Natural killer cell treated with Interleukin-12 subunit alpha and Interleukin-12 subunit beta and Interleukin-15 and Interleukin-18, amount 100 ng/mL, for 72 hours (primary cell): ENCODE measurements around the gene SRPRA. TPM values are rescaled to one million over a fixed set of nuclear protein-coding genes. Genes with fewer than 3 reads are reported as not detected.
A peak's percentile ranks its signal among the peaks of the same experiment; 100 is the strongest.
"Not testable (repeated sequence)": the region's sequence is repeated elsewhere in the genome, so short reads cannot be mapped to it uniquely, and the experiment has no call there.

Experiments used
- ATAC-seq, 2 donors: fragments of 150-1000 bp; cut with Tn5 transposase in 1 of 2; sonication (Bioruptor Pico), chemical (Tn5 transposase) in 1 of 2; 2 replicates each; pipeline ENCODE4 v1.10.0; 2021
- DNase-seq: peaks from one replicate; pipeline ENCODE4 v3.0.0; 2022; ENCODE audit warnings: low spot score
- H3K27ac Mint-ChIP-seq, 2 donors: 1 replicate in 1 of 2; 2 replicates in 1 of 2; pipeline ENCODE4 v1.8.0; 2022; ENCODE audit warnings: mixed read lengths in 2 of 2, mild to moderate bottlenecking in 1 of 2, moderate library complexity in 1 of 2
- H3K27me3 Mint-ChIP-seq, 2 donors: 1 replicate in 1 of 2; 2 replicates in 1 of 2; pipeline ENCODE4 v1.8.0; 2022; ENCODE audit warnings: mixed read lengths in 2 of 2
- H3K36me3 Mint-ChIP-seq: one replicate; pipeline ENCODE4 v1.8.0; 2022; ENCODE audit warnings: mixed read lengths
- H3K4me1 Mint-ChIP-seq, 2 donors: 1 replicate in 1 of 2; 2 replicates in 1 of 2; pipeline ENCODE4 v1.8.0; 2022; ENCODE audit warnings: low read depth in 2 of 2, mixed read lengths in 2 of 2, mild to moderate bottlenecking in 1 of 2
- H3K4me3 Mint-ChIP-seq: one replicate; pipeline ENCODE4 v1.8.0; 2022; ENCODE audit warnings: mixed read lengths
- H3K9me3 Mint-ChIP-seq: 2 replicates; pipeline ENCODE4 v1.8.0; 2022; ENCODE audit warnings: mixed read lengths
- total RNA-seq, 2 donors: library from RNA; stranded (reverse); gene quantifications; one replicate each; pipeline ENCODE4 v1.2.3, GENCODE V29; 2022

Gene SRPRA
- total RNA-seq, 2 donors from 2014 or later, result 197 to 213 TPM

DNA sequence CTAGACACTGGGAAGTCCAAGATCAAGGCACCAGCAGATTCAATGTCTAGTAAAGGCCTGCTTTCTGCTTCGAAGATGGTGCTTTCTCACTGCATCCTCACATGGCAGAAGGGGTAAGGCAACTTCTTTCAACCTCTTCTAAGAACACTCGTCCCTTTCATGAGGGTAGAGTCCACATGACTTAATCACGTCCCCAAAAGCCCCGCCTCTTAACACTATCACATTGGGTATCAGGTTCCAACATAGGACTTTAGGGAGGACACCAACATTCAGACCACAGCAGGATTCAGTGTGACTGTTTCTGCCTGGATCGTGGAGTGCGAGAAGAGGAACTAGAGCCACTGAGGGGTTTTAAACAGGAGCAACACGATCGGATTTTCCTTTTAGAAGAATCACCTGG is 10.5 kb upstream of the SRPRA start:
- Mint-ChIP-seq H3K4me1 (peaks cover 38 to 41% of the 10 kb centered on the region in 2 donors), H3K4me3 (no peak overlapping the region), H3K36me3 (peaks cover 13% of the 10 kb centered on the region), H3K27me3 (no peaks in the 10 kb centered on the region), H3K27ac (peak overlapping the region; percentile 87 to 95), H3K9me3 (no peaks in the 10 kb centered on the region)
- DNase-seq (no peak), ATAC-seq (no peak)

DNA sequence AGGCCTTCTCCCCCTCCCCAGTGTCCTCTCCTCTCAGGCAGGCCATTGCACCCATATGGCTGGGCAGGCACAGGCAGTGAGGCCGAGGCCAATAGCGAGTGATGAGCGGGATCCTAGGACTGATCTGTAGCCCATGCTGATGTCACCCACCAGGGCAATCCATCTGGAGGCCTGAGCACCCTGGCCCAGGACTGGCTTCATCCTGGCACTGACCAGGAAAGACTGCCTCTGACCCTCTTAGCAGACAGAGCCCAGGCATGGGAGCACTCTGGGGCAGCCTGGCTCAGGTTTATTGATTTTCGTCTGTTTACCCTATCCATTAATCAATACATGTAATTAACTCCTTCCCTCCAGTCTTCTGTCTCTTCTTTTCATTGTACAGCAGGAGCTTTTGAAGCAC is 9.1 kb upstream of the SRPRA start:
- Mint-ChIP-seq H3K9me3 (no peaks in the 10 kb centered on the region), H3K4me3 (no peak overlapping the region), H3K36me3 (peaks cover 19% of the 10 kb centered on the region), H3K27ac (no peak overlapping the region), H3K4me1 (peaks cover 31 to 34% of the 10 kb centered on the region in 2 donors), H3K27me3 (no peaks in the 10 kb centered on the region)
- no peak for ATAC-seq
- DNase-seq, result no peak

DNA sequence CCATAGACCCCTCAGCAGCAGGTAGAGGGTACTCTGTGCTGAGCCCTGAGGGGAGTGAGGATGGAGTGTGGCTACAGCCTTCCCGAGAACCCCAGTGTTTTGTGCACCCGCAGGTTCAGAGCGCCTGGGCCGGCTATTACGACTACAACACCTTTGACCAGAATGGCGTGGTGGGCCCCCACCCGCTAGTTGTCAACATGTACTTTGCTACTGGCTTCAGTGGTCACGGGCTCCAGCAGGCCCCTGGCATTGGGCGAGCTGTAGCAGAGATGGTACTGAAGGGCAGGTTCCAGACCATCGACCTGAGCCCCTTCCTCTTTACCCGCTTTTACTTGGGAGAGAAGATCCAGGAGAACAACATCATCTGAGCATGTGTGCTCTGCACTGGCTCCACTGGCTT is 8.6 kb upstream of the SRPRA start:
- ATAC-seq, result no peak
- H3K4me1 Mint-ChIP-seq, result peaks cover 32% of the 10 kb centered on the region in 2 donors
- DNase-seq, result no peak
- no peaks in the 10 kb centered on the region for H3K27me3 Mint-ChIP-seq
- H3K9me3 Mint-ChIP-seq, result no peaks in the 10 kb centered on the region
- peaks cover 22% of the 10 kb centered on the region for H3K36me3 Mint-ChIP-seq
- no peak overlapping the region for H3K27ac Mint-ChIP-seq
- no peak overlapping the region for H3K4me3 Mint-ChIP-seq

DNA sequence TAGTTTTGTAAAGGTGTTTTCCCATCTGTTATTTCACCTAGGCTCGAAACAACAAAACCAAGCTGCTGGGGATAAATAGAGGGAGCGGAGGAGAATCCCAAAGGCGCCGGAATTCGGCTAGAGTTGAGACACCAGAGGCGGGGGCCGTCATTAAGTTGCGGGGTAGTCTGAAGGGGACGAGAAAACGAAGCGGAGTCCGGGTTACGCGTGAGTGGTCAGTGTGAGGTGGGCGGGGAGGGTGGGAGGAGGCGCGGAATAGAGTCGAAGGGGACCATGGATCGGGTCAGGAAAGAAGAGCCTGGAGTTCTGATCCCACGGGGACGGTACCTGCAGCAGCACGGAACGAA is 361 bp downstream of the SRPRA start:
- H3K27ac Mint-ChIP-seq, result peak overlapping the region; percentile 98
- DNase-seq (no peak), ATAC-seq (peak; percentile 0 to 2)
- peaks cover 41% of the 10 kb centered on the region for H3K36me3 Mint-ChIP-seq
- H3K4me1 Mint-ChIP-seq, result peaks cover 49 to 55% of the 10 kb centered on the region in 2 donors
- H3K4me3 Mint-ChIP-seq, result peak overlapping the region; percentile 98
- H3K27me3 Mint-ChIP-seq, result no peaks in the 10 kb centered on the region
- H3K9me3 Mint-ChIP-seq, result no peaks in the 10 kb centered on the region

DNA sequence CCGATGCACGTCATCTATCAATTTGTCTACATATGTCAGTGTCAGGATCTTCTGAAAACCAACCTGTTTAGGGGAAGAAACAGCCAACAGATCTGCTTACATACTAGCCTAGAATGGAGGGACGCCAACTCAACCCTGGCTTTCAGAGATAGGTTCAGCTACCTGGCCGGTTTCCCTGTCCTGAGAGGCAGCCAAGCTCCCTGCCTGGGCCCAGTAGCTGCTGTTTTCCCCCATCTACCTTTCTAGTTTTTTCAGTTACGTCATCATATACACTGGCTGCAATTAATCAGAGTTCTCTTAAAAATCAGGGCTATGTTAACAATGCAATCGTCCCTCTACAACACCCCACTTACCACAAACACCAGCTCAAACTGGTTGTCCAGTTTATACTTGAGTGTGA is 1.0 kb downstream of the SRPRA start:
- peaks cover 38% of the 10 kb centered on the region for H3K36me3 Mint-ChIP-seq
- H3K27me3 Mint-ChIP-seq, result no peaks in the 10 kb centered on the region
- peaks cover 49 to 54% of the 10 kb centered on the region in 2 donors for H3K4me1 Mint-ChIP-seq

DNA sequence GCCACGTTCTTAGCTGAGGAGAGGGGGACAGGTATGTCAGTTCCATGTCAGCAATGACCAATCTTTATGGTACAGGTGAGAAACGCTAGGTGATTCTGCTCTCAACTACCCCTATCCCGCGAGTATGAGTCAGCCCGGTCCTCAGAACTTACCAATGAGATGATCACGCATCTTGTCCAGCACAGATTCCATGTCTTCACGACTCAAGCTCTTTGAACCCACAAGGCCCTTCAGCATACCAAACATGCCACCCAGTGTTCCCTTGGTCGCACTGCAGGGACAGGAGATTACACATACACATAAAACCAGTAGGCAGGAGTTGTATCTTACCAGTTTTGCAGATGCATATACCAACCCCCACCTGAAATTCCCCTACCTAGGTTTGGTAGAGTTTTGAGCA is 2.9 kb downstream of the SRPRA start:
- H3K27ac Mint-ChIP-seq, result peak overlapping the region; percentile 19 to 98

More for the DNA sequence above, 1.0 kb downstream of the SRPRA start:
- ATAC-seq, result no peak
- Mint-ChIP-seq H3K27ac (peak overlapping the region; percentile 98), H3K9me3 (no peaks in the 10 kb centered on the region), H3K4me3 (peak overlapping the region; percentile 98)
- no peak for DNase-seq

DNA sequence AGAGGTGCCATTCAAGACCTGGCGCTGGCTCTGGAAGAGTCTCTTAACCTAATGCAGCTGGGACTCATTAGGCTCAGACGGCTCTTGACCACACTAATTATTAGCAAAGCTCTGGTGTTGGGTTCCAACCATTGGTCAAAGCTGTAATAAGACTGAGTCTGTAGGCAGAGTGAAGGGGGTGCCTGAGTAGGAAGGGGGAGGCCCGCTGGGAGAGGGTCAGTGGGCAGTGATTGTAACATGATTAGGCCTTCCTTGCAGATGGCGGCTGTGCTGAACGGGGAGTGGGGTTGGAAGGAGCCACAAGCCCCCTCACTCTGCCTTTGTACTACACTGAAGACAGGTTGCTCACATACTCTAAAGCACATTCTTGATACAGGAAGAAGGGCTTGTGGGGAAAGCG is 5.2 kb downstream of the SRPRA start:
- no peaks in the 10 kb centered on the region for H3K9me3 Mint-ChIP-seq
- H3K27ac Mint-ChIP-seq, result no peak overlapping the region
- H3K36me3 Mint-ChIP-seq, result peaks cover 46% of the 10 kb centered on the region
- no peak for DNase-seq
- peaks cover 27% of the 10 kb centered on the region in 2 donors for H3K4me1 Mint-ChIP-seq
- no peak for ATAC-seq
- no peak overlapping the region for H3K4me3 Mint-ChIP-seq
- H3K27me3 Mint-ChIP-seq, result no peaks in the 10 kb centered on the region

More for the DNA sequence above, 2.9 kb downstream of the SRPRA start:
- peaks cover 42% of the 10 kb centered on the region for H3K36me3 Mint-ChIP-seq
- no peaks in the 10 kb centered on the region for H3K9me3 Mint-ChIP-seq
- H3K4me1 Mint-ChIP-seq, result peaks cover 43 to 46% of the 10 kb centered on the region in 2 donors
- no peak overlapping the region for H3K4me3 Mint-ChIP-seq
- DNase-seq (no peak), ATAC-seq (no peak)
- no peaks in the 10 kb centered on the region for H3K27me3 Mint-ChIP-seq

DNA sequence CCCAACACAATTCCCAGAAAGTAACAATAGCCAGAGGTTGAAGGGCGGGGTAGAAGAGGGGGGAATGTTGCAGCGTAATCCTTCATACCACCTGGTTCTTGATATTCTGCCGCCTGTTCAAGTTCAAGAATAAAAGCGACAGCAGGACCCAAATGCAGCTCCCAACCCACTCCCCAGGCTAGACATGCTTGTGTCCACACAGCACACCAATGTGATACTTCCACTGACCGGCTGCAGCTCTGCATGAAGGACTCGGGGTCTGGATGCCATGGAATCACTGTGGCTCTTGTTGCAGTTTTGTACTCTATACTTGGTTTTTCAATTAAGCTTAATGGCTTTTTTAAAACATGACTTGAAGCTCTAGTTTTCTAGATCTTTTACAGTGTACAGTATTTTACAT is 6.5 kb downstream of the SRPRA start:
- Mint-ChIP-seq H3K27ac (peak overlapping the region in 1 of 2 donors; percentile 30), H3K27me3 (no peaks in the 10 kb centered on the region), H3K4me3 (no peak overlapping the region), H3K4me1 (peaks cover 17% of the 10 kb centered on the region in 2 donors), H3K9me3 (no peaks in the 10 kb centered on the region), H3K36me3 (peaks cover 41% of the 10 kb centered on the region)
- ATAC-seq (no peak), DNase-seq (no peak)

DNA sequence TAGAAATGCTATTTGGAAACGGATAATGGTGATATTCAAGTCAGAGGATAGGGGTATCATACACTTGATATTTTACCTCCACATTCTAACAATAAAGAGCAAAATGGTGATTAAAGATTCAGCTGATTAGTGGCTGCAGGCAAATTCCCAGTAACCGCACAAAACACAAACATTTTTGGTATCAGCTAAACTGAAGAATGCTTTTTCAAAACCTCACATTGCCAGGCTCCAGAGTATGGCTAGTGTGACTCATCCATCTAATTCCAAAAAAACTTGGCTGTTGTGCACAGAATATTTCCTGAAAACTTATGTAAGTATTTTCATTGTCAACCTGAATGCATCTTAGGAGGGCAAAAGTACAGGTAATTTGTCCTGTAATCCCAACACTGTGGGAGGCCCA is 10.9 kb downstream of the SRPRA start:
- no peak for ATAC-seq
- Mint-ChIP-seq H3K36me3 (peaks cover 21% of the 10 kb centered on the region), H3K9me3 (no peaks in the 10 kb centered on the region), H3K27ac (no peak overlapping the region), H3K4me3 (no peak overlapping the region), H3K4me1 (peaks cover 0 to 4% of the 10 kb centered on the region in 2 donors), H3K27me3 (no peaks in the 10 kb centered on the region)
- DNase-seq, result no peak

DNA sequence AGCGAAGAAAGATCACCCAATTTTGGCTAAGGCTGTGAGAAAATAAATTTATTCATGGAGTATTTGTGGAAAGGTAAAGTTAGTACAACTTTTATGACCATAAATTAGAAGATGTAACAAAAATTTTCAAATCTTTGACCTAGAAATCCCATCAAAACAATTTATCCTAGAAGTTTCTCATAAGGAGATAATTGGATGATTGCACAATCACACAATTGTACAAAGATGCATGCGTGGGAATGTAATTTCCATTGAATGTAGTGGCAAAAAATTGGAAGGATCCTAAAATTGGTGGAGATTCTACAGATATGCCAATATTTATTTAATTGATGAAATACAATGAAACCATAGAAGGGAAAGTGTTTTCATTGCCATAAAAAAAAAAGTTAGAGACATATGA is 11.6 kb downstream of the SRPRA start:
- no peaks in the 10 kb centered on the region for H3K27me3 Mint-ChIP-seq
- H3K4me1 Mint-ChIP-seq, result peaks cover 0 to 4% of the 10 kb centered on the region in 2 donors
- H3K27ac Mint-ChIP-seq, result no peak overlapping the region
- no peaks in the 10 kb centered on the region for H3K9me3 Mint-ChIP-seq
- ATAC-seq (no peak), DNase-seq (no peak)
- no peak overlapping the region for H3K4me3 Mint-ChIP-seq
- H3K36me3 Mint-ChIP-seq, result peaks cover 21% of the 10 kb centered on the region

DNA sequence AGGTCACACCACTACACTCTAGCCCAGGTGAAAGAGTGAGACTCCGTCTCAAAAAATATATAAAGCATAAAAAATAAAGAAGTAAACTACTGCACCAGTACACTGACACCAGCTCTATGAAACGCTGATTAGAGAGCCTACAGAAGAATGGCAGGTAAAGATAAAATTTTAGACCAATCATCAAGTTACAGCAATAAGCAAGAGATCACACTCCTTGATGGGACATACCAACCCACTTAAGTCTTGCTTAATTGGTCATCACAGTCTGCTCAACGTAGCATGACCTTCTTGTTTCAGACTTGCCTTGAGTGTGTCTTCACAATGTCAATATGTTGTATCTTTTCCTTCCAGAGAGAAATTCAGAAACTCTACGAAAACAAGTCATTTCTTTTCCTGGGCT is 12.5 kb downstream of the SRPRA start:
- Mint-ChIP-seq H3K4me3 (no peak overlapping the region), H3K9me3 (no peaks in the 10 kb centered on the region), H3K4me1 (peaks cover 0 to 2% of the 10 kb centered on the region in 2 donors), H3K27me3 (no peaks in the 10 kb centered on the region), H3K27ac (no peak overlapping the region), H3K36me3 (peaks cover 18% of the 10 kb centered on the region)
- no peak for ATAC-seq
- no peak for DNase-seq

DNA sequence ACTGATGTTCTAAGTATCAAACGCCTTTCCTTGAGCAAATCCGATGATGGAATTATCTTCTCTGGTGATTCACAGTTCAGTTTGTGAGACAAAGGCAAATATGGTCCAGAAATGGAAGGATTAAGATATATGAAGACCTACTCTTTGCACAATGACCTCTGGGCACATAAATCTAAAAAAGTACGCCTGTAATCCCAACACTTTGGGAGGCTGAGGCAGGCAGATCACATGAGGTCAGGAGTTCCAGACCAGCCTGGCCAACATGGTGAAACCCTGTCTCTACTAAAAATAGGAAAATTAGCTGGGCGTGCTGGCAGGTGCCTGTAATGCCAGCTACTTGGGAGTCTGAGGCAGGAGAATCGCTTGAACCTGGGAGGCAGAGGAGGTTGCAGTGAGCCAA is 13.2 kb downstream of the SRPRA start:
- not testable (repeated sequence) for H3K27me3 Mint-ChIP-seq, H3K9me3 Mint-ChIP-seq, H3K4me3 Mint-ChIP-seq, DNase-seq, H3K27ac Mint-ChIP-seq, ATAC-seq, H3K4me1 Mint-ChIP-seq
- H3K36me3 Mint-ChIP-seq, result peaks cover 11% of the 10 kb centered on the region

DNA sequence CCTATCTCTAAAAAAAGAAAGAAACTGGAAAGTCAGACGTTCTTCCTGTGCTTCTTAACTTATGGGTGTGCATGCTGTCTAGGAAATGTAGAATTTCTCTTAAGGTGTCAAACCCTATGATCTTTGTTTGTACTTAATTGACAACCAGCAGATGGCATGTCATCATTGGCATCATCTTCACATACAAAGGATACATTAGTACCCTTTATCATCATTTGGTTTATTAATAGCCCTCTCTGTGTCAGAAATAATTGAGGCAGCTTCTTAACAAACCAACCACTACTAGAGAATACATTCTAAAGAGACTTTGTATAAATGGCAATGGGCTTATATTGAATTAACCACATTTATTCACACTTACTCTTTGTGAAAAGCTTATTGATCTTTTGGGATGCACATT is 13.9 kb downstream of the SRPRA start:
- ATAC-seq, result no peak
- DNase-seq, result no peak

DNA sequence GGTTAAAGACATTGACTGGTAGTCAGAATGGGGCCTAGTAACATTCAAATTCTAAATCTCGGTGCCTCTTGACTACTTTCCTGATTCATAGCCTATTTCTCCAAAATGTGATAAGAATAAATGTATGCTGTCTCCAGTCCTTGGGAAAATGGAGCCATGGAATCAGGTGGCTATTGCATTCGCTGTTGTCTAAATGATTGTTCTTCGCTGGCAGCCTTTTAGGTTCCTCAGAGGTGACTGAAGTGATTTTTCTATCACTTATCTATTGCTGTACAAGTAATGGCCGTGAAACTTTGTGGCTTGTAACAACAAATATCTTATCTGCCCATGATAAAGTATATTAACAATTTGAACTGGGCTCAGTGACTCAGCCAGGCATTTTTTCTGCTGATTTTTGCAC is 15.4 kb downstream of the SRPRA start:
- H3K9me3 Mint-ChIP-seq, result no peaks in the 10 kb centered on the region
- no peak overlapping the region for H3K27ac Mint-ChIP-seq
- H3K27me3 Mint-ChIP-seq, result no peaks in the 10 kb centered on the region
- DNase-seq, result no peak
- ATAC-seq, result no peak
- no peaks in the 10 kb centered on the region for H3K4me1 Mint-ChIP-seq
- H3K4me3 Mint-ChIP-seq, result no peak overlapping the region
- peaks cover 10% of the 10 kb centered on the region for H3K36me3 Mint-ChIP-seq

More for the DNA sequence above, 13.9 kb downstream of the SRPRA start:
- Mint-ChIP-seq H3K36me3 (peaks cover 10% of the 10 kb centered on the region), H3K27ac (no peak overlapping the region), H3K9me3 (no peaks in the 10 kb centered on the region), H3K27me3 (no peaks in the 10 kb centered on the region), H3K4me3 (no peak overlapping the region), H3K4me1 (no peaks in the 10 kb centered on the region)

DNA sequence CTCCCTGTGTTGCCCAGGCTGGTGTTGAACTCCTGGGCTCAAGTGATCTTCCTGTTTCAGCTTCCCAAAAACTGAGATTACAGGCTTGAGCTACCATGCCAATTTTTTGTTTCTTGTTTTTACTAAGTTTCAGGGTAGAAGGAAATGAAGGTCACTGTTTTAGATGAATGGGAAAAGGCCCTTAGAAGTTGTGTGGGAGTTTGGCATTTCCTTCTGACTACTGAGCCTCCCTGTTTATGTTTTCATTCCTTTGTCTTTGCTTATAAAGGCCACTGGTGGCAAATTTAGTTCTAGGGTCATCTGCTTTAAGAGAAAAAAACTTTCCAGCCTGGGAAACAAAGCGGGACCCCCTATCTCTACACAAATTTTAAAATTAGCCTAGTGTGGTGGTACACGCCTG is 22.1 kb downstream of the SRPRA start:
- no peak overlapping the region for H3K4me3 Mint-ChIP-seq
- no peaks in the 10 kb centered on the region for H3K9me3 Mint-ChIP-seq
- DNase-seq (no peak), ATAC-seq (no peak)
- H3K27ac Mint-ChIP-seq, result no peak overlapping the region
- peaks cover 8% of the 10 kb centered on the region for H3K36me3 Mint-ChIP-seq
- H3K27me3 Mint-ChIP-seq, result no peaks in the 10 kb centered on the region
- no peaks in the 10 kb centered on the region for H3K4me1 Mint-ChIP-seq
